HG02798 (cell line): ENCODE measurements around the gene RCC1.
"Not testable (repeated sequence)": the region's sequence is repeated elsewhere in the genome, so short reads cannot be mapped to it uniquely, and the experiment has no call there.

ENCODE experiments used
- ATAC-seq: cut with Tn5 transposase; IDR thresholded peaks from one replicate; pipeline ENCODE4 v1.9.1; 2021; ENCODE audit warnings: mild to moderate bottlenecking; ENCODE audit not compliant: unreplicated experiment, poor library complexity

RCC1 gene

GRCh38 chr1:28505406-28506187, at the start of gene RCC1:
Gene RCC1, plus strand, starts transcription at chr1:28506043. Its CDS starts 23,824 bp downstream, at chr1:28529867.
- ATAC-seq: peak; percentile 82

GRCh38 chr1:28456078-28456477, 49.8 kb upstream of the RCC1 start:
- no peak for ATAC-seq

GRCh38 chr1:28457678-28458077, 48.2 kb upstream of the RCC1 start:
- ATAC-seq: no peak

- no peak for ATAC-seq
Observed at GRCh38 chr1:28458237-28459228, 47.3 kb upstream of the RCC1 start.

- no peak for ATAC-seq
Observed at GRCh38 chr1:28466226-28466778, 39.5 kb upstream of the RCC1 start.

GRCh38 chr1:28470146-28470545, 35.7 kb upstream of the RCC1 start:
- no peak for ATAC-seq

GRCh38 chr1:28479497-28479896, 26.3 kb upstream of the RCC1 start:
- ATAC-seq: not testable (repeated sequence)

GRCh38 chr1:28480308-28480707, 25.5 kb upstream of the RCC1 start:
- no peak for ATAC-seq

- ATAC-seq: no peak
Observed at GRCh38 chr1:28482138-28482537, 23.7 kb upstream of the RCC1 start.

GRCh38 chr1:28482702-28483101, 23.1 kb upstream of the RCC1 start:
- no peak for ATAC-seq

- no peak for ATAC-seq
Observed at GRCh38 chr1:28494737-28495136, 11.1 kb upstream of the RCC1 start.

GRCh38 chr1:28499553-28499952, 6.3 kb upstream of the RCC1 start:
- ATAC-seq: no peak

GRCh38 chr1:28501925-28502324, 3.9 kb upstream of the RCC1 start:
- no peak for ATAC-seq

GRCh38 chr1:28503117-28503516, 2.7 kb upstream of the RCC1 start:
- ATAC-seq: no peak

GRCh38 chr1:28506907-28507246, 1.0 kb downstream of the RCC1 start:
- ATAC-seq: no peak

- no peak for ATAC-seq
Observed at GRCh38 chr1:28507247-28507645, 1.4 kb downstream of the RCC1 start.

GRCh38 chr1:28507646-28508434, 2.0 kb downstream of the RCC1 start:
- ATAC-seq: no peak

- ATAC-seq: no peak
Observed at GRCh38 chr1:28508435-28508754, 2.6 kb downstream of the RCC1 start.

GRCh38 chr1:28509705-28510272, 3.9 kb downstream of the RCC1 start:
- ATAC-seq: no peak
